Transverse colon (tissue), 4 donors: ENCODE results near the gene TAF4. TPM values are rescaled to one million over a fixed set of nuclear protein-coding genes. Genes with fewer than 3 reads are reported as not detected.

Experiments
- DNase-seq: peaks from one replicate; pipeline ENCODE4 v3.0.0-alpha.2; 2019
- H3K27ac ChIP-seq, 4 donors: fragments of 200-600 bp; sonication (generic); 2 replicates each; pipeline ENCODE4 v1.5.1; 2016 to 2018; ENCODE audit warnings: inconsistent platforms in 4 of 4
- H3K27me3 ChIP-seq: fragments of 200-600 bp; sonication (generic); 2 replicates; pipeline ENCODE4 v1.5.1; 2017; ENCODE audit warnings: inconsistent platforms
- H3K36me3 ChIP-seq, 4 donors: fragments of 200-600 bp; sonication (generic); 2 replicates each; pipeline ENCODE4 v1.5.1; 2017 to 2019; ENCODE audit warnings: inconsistent platforms in 4 of 4
- H3K4me1 ChIP-seq, 4 donors: fragments of 200-600 bp; sonication (generic); 2 replicates each; pipeline ENCODE4 v1.5.1; 2017 to 2020; ENCODE audit warnings: inconsistent platforms in 4 of 4
- H3K4me3 ChIP-seq, 4 donors: fragments of 200-600 bp; sonication (generic); 1 replicate in 1 of 4; 2 replicates in 3 of 4; pipeline versions ENCODE4 v1.5.1 to v1.6.1; 2017 to 2019; ENCODE audit warnings: inconsistent platforms in 4 of 4
- H3K9me3 ChIP-seq, 2 donors: fragments of 200-600 bp; sonication (generic); 2 replicates each; pipeline ENCODE4 v1.5.1; 2017 to 2019; ENCODE audit warnings: inconsistent platforms in 2 of 2
- EP300 ChIP-seq: sonication (generic); formaldehyde crosslinking; IDR thresholded peaks from one replicate; pipeline ENCODE4 v1.6.1; 2017; ENCODE audit warnings: antibody characterized with exemption, low read depth
- POLR2A ChIP-seq: fragments of 450-650 bp; IDR thresholded peaks from one replicate; pipeline ENCODE4 v1.6.1; 2016; ENCODE audit warnings: antibody characterized with exemption, mild to moderate bottlenecking, moderate library complexity
- POLR2AphosphoS5 ChIP-seq, 3 donors: sonication (generic); formaldehyde crosslinking; IDR thresholded peaks; one replicate each; pipeline ENCODE4 v1.6.1; 2016; ENCODE audit warnings: antibody characterized with exemption in 3 of 3
- WGBS, 2 donors: methylation state at CpG; one replicate each; pipeline ENCODE4 v1.1.5; 2018; ENCODE audit warnings: low coverage in 1 of 2; 5-methylcytosine and 5-hydroxymethylcytosine counted together
- in situ Hi-C, 4 donors: fragments of 200-750 bp; cut with MboI; loops; one replicate each; pipeline versions ENCODE4 v1.15.0 to v1.15.1; 2017; ENCODE audit warnings: low sequenced_read_pairs in 3 of 4, low pct_ligation_motif_present in 1 of 4, low pct_unique_long_range_greater_than_20kb in 1 of 4
- intact Hi-C: fragments of 100-400 bp; cut with DNase I; formaldehyde crosslinking; loops from one replicate; pipeline ENCODE4 v1.15.1; 2023; ENCODE audit warnings: low total_unique reads
- total RNA-seq, 4 donors: library from RNA; depleted of rRNA; stranded (reverse); fragments of >200 nt; gene quantifications; one replicate each; pipeline ENCODE4 v1.1.0, GENCODE V29; 2016
- TF ChIP-seq, protein P1 (sequence below), 5 experiments: fragments of 200-600 bp in 3 of 5; fragments of 450-650 bp in 2 of 5; sonication (generic) in 3 of 5; IDR thresholded peaks; 1 replicate in 2 of 5; 2 replicates in 3 of 5; pipeline ENCODE4 v1.5.1; 2016 to 2017; ENCODE audit warnings: antibody characterized with exemption in 5 of 5, inconsistent platforms in 3 of 5, mild to moderate bottlenecking in 2 of 5, moderate library complexity in 1 of 5

TAF4 gene
- total RNA-seq, 4 donors from 2014 or later = 18.9 to 39.5 (median 24.3) TPM

DNA sequence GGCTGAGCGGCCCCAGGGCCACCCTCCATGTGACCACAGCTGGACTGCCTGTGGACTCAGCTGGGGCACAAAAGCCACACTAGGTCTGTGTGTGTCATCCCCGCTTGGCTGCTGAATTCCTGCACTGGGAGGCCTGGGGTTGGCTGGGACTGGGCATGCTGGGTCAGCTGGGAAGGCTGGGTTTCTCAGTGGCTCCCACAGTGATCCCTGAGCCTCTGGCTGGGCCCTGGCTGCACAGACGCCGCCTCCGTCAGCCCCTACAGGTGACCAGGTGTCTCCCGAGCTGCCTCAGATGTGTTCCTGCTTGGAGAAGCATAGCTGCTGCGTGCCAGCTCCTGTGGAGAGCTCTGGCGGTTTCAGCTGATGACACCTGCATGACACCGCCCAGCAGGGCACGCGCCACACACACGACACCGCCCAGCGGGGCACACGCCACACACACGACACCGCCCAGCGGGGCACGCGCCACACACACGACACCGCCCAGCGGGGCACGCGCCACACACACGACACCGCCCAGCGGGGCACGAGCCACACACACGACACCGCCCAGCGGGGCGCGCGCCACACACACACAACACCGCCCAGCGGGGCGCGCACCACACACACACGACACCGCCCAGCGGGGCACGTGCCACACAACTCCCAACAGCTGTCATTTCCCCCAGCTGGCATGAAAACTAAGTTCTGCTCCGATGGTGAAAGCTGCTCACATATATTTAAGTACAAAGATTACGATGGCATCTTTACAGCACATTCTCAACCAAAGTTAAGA is 88.8 kb downstream of the TAF4 start:
- intact Hi-C loops = no loop called here
- in situ Hi-C loops = no loop called here
- H3K9me3 ChIP-seq = no peaks in the 10 kb centered on the region
- H3K27ac ChIP-seq = no peak overlapping the region
- no peak for DNase-seq
- 98% methylated on average over 23 of the region's 45 CpGs; no CpG with 5 or more reads in 1 of the 2 donors for WGBS, 2 donors
- no peaks in the 10 kb centered on the region for H3K4me1 ChIP-seq
- no peak overlapping the region for H3K4me3 ChIP-seq
- H3K27me3 ChIP-seq = no peaks in the 10 kb centered on the region
- H3K36me3 ChIP-seq = peaks cover 0 to 26% (median 4%) of the 10 kb centered on the region in 4 donors
- TF ChIP-seq EP300 (no peak), POLR2AphosphoS5 (IDR thresholded peaks at IDR 0.05) (no peak), POLR2A (no peak)
- TF ChIP-seq, protein P1, sequence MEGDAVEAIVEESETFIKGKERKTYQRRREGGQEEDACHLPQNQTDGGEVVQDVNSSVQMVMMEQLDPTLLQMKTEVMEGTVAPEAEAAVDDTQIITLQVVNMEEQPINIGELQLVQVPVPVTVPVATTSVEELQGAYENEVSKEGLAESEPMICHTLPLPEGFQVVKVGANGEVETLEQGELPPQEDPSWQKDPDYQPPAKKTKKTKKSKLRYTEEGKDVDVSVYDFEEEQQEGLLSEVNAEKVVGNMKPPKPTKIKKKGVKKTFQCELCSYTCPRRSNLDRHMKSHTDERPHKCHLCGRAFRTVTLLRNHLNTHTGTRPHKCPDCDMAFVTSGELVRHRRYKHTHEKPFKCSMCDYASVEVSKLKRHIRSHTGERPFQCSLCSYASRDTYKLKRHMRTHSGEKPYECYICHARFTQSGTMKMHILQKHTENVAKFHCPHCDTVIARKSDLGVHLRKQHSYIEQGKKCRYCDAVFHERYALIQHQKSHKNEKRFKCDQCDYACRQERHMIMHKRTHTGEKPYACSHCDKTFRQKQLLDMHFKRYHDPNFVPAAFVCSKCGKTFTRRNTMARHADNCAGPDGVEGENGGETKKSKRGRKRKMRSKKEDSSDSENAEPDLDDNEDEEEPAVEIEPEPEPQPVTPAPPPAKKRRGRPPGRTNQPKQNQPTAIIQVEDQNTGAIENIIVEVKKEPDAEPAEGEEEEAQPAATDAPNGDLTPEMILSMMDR (IDR thresholded peaks at IDR 0.05) = no peak

DNA sequence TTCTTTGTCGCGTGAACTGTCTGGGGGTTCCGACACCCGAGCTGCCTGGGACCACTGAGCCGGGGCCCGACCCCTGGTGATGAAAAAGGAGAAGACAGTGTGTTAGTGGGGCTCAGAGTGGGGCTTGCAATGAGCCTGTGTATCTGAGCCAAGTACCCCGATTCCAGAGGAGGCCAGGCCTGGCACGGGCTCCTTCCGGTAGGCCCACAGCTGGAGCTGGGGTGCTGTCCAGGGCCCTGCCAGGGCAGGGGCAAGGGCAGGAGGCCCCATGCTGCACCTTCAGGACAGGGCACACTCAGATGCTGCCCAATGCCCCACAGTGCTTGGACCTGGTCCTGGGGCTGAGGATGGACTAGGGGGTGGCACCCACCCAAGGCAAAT is 89.4 kb downstream of the TAF4 start:
- no peak overlapping the region for H3K4me3 ChIP-seq
- TF ChIP-seq POLR2AphosphoS5 (IDR thresholded peaks at IDR 0.05) = no peak
- TF ChIP-seq, protein P1 (IDR thresholded peaks at IDR 0.05) = no peak
- no peak for TF ChIP-seq EP300
- TF ChIP-seq POLR2A = no peak
- H3K9me3 ChIP-seq = no peaks in the 10 kb centered on the region
- WGBS, 2 donors = 92% methylated on average over 9 of the region's 9 CpGs; no CpG with 5 or more reads in 1 of the 2 donors
- no peak for DNase-seq
- intact Hi-C loops (no loop called here), in situ Hi-C loops (no loop called here)
- no peaks in the 10 kb centered on the region for H3K27me3 ChIP-seq
- peaks cover 0 to 26% (median 4%) of the 10 kb centered on the region in 4 donors for H3K36me3 ChIP-seq
- no peak overlapping the region for H3K27ac ChIP-seq
- no peaks in the 10 kb centered on the region for H3K4me1 ChIP-seq

DNA sequence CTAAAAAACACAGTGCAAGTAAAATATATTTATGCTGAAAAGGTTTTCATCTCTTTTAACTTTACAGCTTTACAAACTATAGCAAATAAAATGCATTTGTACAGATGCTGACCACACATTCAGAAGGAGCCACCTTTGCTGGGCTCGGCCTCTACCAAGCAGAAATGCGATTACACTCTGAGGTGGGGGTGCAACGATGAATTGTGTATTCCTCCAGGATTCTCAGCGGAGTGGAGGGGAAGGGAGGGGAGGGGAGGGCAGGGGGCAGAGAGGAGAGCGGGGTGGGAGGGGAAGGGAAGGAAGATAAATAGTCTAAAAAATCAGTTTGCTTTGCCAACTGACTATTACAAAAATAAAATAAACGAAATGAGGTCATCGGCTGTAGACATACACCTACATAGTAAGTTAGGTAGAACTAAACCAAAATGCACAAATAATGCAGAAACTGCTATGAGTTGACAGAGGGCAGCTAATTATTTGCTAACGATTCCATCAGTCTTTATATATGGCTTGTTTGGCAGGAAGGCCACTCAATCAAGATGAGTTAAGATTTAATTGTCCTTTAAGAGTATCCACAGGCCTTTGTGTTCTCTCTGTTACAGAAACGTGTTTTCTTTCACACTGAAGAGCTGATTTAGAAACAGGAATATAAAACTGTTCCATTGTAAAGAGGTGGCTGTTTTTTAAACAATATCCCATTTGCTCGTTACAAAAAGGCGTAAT is 90.1 kb downstream of the TAF4 start:
- DNase-seq = no peak
- Histone ChIP-seq H3K9me3 (no peaks in the 10 kb centered on the region), H3K27ac (no peak overlapping the region), H3K27me3 (no peaks in the 10 kb centered on the region), H3K4me3 (no peak overlapping the region), H3K36me3 (peaks cover 0 to 26% (median 4%) of the 10 kb centered on the region in 4 donors), H3K4me1 (no peaks in the 10 kb centered on the region)
- WGBS, 2 donors = 79 to 90% methylated on average over 7 to 11 of the region's 11 CpGs
- TF ChIP-seq POLR2AphosphoS5 (IDR thresholded peaks at IDR 0.05) (no peak), EP300 (no peak), POLR2A (no peak)
- TF ChIP-seq, protein P1 (IDR thresholded peaks at IDR 0.05) = no peak
- intact Hi-C loops = no loop called here
- in situ Hi-C loops = no loop called here

DNA sequence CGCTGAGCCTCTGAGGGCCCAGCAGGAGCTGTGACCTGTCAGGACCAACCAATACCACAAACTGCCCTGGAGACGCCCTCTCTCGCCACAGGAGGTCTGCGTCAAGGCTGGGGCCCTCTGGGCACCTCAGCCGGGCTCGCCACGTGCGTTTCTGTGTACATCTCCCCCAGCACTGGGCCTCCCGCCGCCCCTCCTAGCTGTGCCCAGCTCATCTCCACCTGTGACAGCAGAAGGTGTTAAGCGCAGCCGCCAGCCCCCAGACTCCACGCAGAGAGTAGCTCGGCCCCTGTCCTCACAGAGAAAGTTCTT is 91.4 kb downstream of the TAF4 start:
- Histone ChIP-seq H3K36me3 (peaks cover 0 to 26% (median 4%) of the 10 kb centered on the region in 4 donors), H3K27me3 (no peaks in the 10 kb centered on the region), H3K27ac (no peak overlapping the region), H3K9me3 (no peaks in the 10 kb centered on the region), H3K4me3 (no peak overlapping the region), H3K4me1 (no peaks in the 10 kb centered on the region)
- TF ChIP-seq, protein P1 (IDR thresholded peaks at IDR 0.05) = no peak
- TF ChIP-seq POLR2A (no peak), EP300 (no peak), POLR2AphosphoS5 (IDR thresholded peaks at IDR 0.05) (no peak)
- in situ Hi-C loops = no loop called here
- 96 to 100% methylated on average over 3 to 14 of the region's 14 CpGs for WGBS, 2 donors
- intact Hi-C loops = no loop called here
- no peak for DNase-seq
